H1 (cell line): ENCODE measurements around the gene MKX.

Experiments
- ASH2L ChIP-seq: fragments of 200-600, 300-600 bp; sonication (generic); IDR thresholded peaks from one replicate; pipeline ENCODE4 v1.7.1; 2017; ENCODE audit warnings: low read length
- CHD1 ChIP-seq: IDR thresholded peaks from 2 replicates; pipeline ENCODE4 v1.6.1; 2012; ENCODE audit warnings: low read depth, low read length, improper control_type of control experiment
- CTCF ChIP-seq, 3 experiments: IDR thresholded peaks; 1 replicate in 2 of 3; 2 replicates in 1 of 3; pipeline versions ENCODE4 v1.5.1 to v1.6.1; 2011; ENCODE audit warnings: low read length in 3 of 3, mild to moderate bottlenecking in 3 of 3, inconsistent platforms in 2 of 3, low read depth in 1 of 3, moderate library complexity in 1 of 3; ENCODE audit not compliant: insufficient read depth in 1 of 3; ENCODE audit errors: control extremely low read depth in 1 of 3
- EZH2 ChIP-seq: fragments of 200-600 bp; sonication (generic); IDR thresholded peaks from 2 replicates; pipeline ENCODE4 v1.7.1; 2012; ENCODE audit warnings: low read depth, mild to moderate bottlenecking, moderate library complexity, low read length, inconsistent platforms; ENCODE audit not compliant: severe bottlenecking
- JUND ChIP-seq: IDR thresholded peaks from 2 replicates; pipeline ENCODE4 v1.6.1; 2011; ENCODE audit warnings: mild to moderate bottlenecking, improper control_type of control experiment, low read length
- POLR2A ChIP-seq, 2 experiments: IDR thresholded peaks; 1 replicate in 1 of 2; 2 replicates in 1 of 2; pipeline ENCODE4 v1.6.1; 2011; ENCODE audit warnings: low read depth in 2 of 2, low read length in 2 of 2, mild to moderate bottlenecking in 2 of 2; ENCODE audit errors: control extremely low read depth in 1 of 2
- RAD21 ChIP-seq, 2 experiments: IDR thresholded peaks in 1 of 2; conservative IDR thresholded peaks in 1 of 2; 2 replicates each; pipeline ENCODE4 v1.6.1; 2011; ENCODE audit warnings: low read depth in 2 of 2, low read length in 2 of 2, improper control_type of control experiment in 1 of 2, inconsistent platforms in 1 of 2, mild to moderate bottlenecking in 1 of 2, moderate library complexity in 1 of 2
- SIX5 ChIP-seq: IDR thresholded peaks from 2 replicates; pipeline ENCODE4 v1.6.1; 2011; ENCODE audit warnings: mild to moderate bottlenecking, low read depth, low read length
- TBP ChIP-seq: IDR thresholded peaks from 2 replicates; pipeline ENCODE4 v1.6.1; 2011; ENCODE audit warnings: low read depth, low read length, improper control_type of control experiment
- ZNF274 ChIP-seq: IDR thresholded peaks from 2 replicates; pipeline ENCODE4 v1.7.0; 2012; ENCODE audit warnings: low read length, borderline replicate concordance; ENCODE audit errors: extremely low read depth

GRCh38 chr10:27638071-27638750 is 107.4 kb downstream of the MKX start:
- no peak for TF ChIP-seq CTCF (IDR thresholded peaks at IDR 0.05; ENCODE audit: control extremely low read depth in 1 of 3, insufficient read depth in 1 of 3, low read depth in 1 of 3, low read length in 3 of 3)
- TF ChIP-seq ZNF274: no peak
- TF ChIP-seq ASH2L: no peak
- no peak for TF ChIP-seq EZH2
- no peak for TF ChIP-seq POLR2A (IDR thresholded peaks at IDR 0.05; ENCODE audit: control extremely low read depth in 1 of 2, low read depth in 2 of 2, low read length in 2 of 2)
- TF ChIP-seq SIX5: no peak
- no peak for TF ChIP-seq TBP
- no peak for TF ChIP-seq RAD21 (IDR thresholded peaks at IDR 0.05 in 1 of 2, conservative IDR thresholded peaks at IDR 0.05 in 1 of 2; ENCODE audit: low read depth in 2 of 2, low read length in 2 of 2)
- TF ChIP-seq CHD1: no peak
- TF ChIP-seq JUND: no peak
